ENCODE measurements around the gene SCFD1. TPM values are rescaled to one million over a fixed set of nuclear protein-coding genes. Genes with fewer than 3 reads are reported as not detected.

The SCFD1 gene
- total and polyA plus RNA-seq, 10 of the 15 experiments (the other 5 are each of a cell fraction or from before 2014, with no cell fraction given) = 61.5 to 98.4 (median 82.5) TPM

DNA sequence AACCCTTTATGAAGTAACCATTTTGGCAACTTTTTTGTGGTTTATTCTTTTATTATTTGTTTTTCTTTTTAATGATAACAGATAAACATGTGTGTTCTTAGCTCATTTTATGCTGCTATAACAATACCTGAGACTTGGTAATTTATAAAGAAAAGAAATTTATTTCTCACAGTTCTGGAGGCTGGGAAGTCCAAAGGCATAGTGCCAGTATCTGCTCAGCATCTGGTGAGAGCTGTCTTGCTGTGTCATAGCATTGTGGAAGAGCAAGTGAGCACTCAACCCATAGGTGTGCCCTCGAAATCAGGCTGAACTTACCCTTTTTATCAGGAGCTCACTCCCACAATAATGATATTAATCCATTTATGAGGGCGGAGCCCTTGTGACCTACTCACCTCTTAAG, 8.0 kb upstream of the SCFD1 start:
- Histone ChIP-seq H3K4me1 (ENCODE audit: control insufficient read depth, insufficient read depth, low read length) (peaks cover 8% of the 10 kb centered on the region; the same call in 1 of the 2 replicates), H4K20me1 (ENCODE audit: control insufficient read depth, insufficient read depth) (no peaks in the 10 kb centered on the region), H3K4me2 (ENCODE audit: control insufficient read depth, insufficient read depth) (no peak overlapping the region), H3K4me3 (no peak overlapping the region), H3K36me3 (ENCODE audit: control insufficient read depth in 2 of 2, insufficient read depth in 2 of 2, low read length in 1 of 2) (peaks cover 3 to 7% of the 10 kb centered on the region in 2 experiments; a peak in 3 of 4 replicates), H3K27me3 (replicated peaks in 1 of 2; ENCODE audit: control insufficient read depth in 2 of 2, insufficient read depth in 2 of 2, low read length in 1 of 2) (no peaks in the 10 kb centered on the region), H3K27ac (ENCODE audit: control insufficient read depth, insufficient read depth) (no peak overlapping the region), H2AFZ (ENCODE audit: control insufficient read depth, low read depth, low read length) (no peak overlapping the region), H3K9ac (ENCODE audit: control insufficient read depth, insufficient read depth, low read length) (no peak overlapping the region), H3K79me2 (ENCODE audit: control insufficient read depth, insufficient read depth, low read length) (no peaks in the 10 kb centered on the region), H3K9me3 (replicated peaks; ENCODE audit: control insufficient read depth, insufficient read depth, low read length) (no peaks in the 10 kb centered on the region)
- no peak for DNase-seq (ENCODE audit: low read depth, low spot score)
- no TSS peak for BruUV-seq (replicated peaks)
- ChIA-PET RAD21 (ENCODE audit: unreplicated experiment) (no interaction called here), POLR2A (no interaction called here), CTCF (no interaction called here), SMC1A (ENCODE audit: uncharacterized antibody, unreplicated experiment) (interaction anchor here (0.8 kb wide), 1 partner anchor 24 kb away, joined by 3 read pairs; no protein-coding TSS in a partner anchor)
- intact Hi-C loops (cut with micrococcal nuclease; ENCODE audit: unreplicated experiment) (no loop called here), in situ Hi-C loops (cut with MboI) (no loop called here)
- WGBS (ENCODE audit: insufficient coverage, insufficient replicate concordance, low lambda C conversion rate, missing lambda C conversion rate) = 100% methylated on average over 2 of the region's 2 CpGs
- TF ChIP-seq CBX3 (IDR thresholded peaks at IDR 0.05; ENCODE audit: borderline replicate concordance, low read depth) = no peak
- no peak for TF ChIP-seq NFYA (IDR thresholded peaks at IDR 0.05; ENCODE audit: borderline replicate concordance, low read depth, low read length)
- TF ChIP-seq, protein P1, sequence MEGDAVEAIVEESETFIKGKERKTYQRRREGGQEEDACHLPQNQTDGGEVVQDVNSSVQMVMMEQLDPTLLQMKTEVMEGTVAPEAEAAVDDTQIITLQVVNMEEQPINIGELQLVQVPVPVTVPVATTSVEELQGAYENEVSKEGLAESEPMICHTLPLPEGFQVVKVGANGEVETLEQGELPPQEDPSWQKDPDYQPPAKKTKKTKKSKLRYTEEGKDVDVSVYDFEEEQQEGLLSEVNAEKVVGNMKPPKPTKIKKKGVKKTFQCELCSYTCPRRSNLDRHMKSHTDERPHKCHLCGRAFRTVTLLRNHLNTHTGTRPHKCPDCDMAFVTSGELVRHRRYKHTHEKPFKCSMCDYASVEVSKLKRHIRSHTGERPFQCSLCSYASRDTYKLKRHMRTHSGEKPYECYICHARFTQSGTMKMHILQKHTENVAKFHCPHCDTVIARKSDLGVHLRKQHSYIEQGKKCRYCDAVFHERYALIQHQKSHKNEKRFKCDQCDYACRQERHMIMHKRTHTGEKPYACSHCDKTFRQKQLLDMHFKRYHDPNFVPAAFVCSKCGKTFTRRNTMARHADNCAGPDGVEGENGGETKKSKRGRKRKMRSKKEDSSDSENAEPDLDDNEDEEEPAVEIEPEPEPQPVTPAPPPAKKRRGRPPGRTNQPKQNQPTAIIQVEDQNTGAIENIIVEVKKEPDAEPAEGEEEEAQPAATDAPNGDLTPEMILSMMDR (IDR thresholded peaks at IDR 0.05 in 2 of 3, conservative IDR thresholded peaks at IDR 0.05 in 1 of 3; ENCODE audit: control insufficient read depth in 2 of 3, extremely low read depth in 1 of 3, insufficient read depth in 1 of 3, low read depth in 3 of 3, low read length in 3 of 3) = no peak
- no peak for TF ChIP-seq LARP7 (IDR thresholded peaks at IDR 0.05)
- TF ChIP-seq, protein P2, sequence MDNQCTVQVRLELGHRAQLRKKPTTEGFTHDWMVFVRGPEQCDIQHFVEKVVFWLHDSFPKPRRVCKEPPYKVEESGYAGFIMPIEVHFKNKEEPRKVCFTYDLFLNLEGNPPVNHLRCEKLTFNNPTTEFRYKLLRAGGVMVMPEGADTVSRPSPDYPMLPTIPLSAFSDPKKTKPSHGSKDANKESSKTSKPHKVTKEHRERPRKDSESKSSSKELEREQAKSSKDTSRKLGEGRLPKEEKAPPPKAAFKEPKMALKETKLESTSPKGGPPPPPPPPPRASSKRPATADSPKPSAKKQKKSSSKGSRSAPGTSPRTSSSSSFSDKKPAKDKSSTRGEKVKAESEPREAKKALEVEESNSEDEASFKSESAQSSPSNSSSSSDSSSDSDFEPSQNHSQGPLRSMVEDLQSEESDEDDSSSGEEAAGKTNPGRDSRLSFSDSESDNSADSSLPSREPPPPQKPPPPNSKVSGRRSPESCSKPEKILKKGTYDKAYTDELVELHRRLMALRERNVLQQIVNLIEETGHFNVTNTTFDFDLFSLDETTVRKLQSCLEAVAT (IDR thresholded peaks at IDR 0.05) = no peak
- TF ChIP-seq RUNX3 (IDR thresholded peaks at IDR 0.05; ENCODE audit: low read length) = no peak
- no peak for TF ChIP-seq MYB (IDR thresholded peaks at IDR 0.05; ENCODE audit: borderline replicate concordance, low read depth, low read length)
- no peak for TF ChIP-seq ZNF207 (IDR thresholded peaks at IDR 0.05; ENCODE audit: borderline replicate concordance)
- TF ChIP-seq CHD2 (IDR thresholded peaks at IDR 0.05; ENCODE audit: borderline replicate concordance, low read depth, low read length) = no peak
- no peak for TF ChIP-seq TBL1XR1 (IDR thresholded peaks at IDR 0.05; ENCODE audit: low read depth, low read length)
- TF ChIP-seq, protein P3, sequence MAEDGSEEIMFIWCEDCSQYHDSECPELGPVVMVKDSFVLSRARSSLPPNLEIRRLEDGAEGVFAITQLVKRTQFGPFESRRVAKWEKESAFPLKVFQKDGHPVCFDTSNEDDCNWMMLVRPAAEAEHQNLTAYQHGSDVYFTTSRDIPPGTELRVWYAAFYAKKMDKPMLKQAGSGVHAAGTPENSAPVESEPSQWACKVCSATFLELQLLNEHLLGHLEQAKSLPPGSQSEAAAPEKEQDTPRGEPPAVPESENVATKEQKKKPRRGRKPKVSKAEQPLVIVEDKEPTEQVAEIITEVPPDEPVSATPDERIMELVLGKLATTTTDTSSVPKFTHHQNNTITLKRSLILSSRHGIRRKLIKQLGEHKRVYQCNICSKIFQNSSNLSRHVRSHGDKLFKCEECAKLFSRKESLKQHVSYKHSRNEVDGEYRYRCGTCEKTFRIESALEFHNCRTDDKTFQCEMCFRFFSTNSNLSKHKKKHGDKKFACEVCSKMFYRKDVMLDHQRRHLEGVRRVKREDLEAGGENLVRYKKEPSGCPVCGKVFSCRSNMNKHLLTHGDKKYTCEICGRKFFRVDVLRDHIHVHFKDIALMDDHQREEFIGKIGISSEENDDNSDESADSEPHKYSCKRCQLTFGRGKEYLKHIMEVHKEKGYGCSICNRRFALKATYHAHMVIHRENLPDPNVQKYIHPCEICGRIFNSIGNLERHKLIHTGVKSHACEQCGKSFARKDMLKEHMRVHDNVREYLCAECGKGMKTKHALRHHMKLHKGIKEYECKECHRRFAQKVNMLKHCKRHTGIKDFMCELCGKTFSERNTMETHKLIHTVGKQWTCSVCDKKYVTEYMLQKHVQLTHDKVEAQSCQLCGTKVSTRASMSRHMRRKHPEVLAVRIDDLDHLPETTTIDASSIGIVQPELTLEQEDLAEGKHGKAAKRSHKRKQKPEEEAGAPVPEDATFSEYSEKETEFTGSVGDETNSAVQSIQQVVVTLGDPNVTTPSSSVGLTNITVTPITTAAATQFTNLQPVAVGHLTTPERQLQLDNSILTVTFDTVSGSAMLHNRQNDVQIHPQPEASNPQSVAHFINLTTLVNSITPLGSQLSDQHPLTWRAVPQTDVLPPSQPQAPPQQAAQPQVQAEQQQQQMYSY (CRISPR knock-in tag; IDR thresholded peaks at IDR 0.05) = no peak
- TF ChIP-seq JUNB (IDR thresholded peaks at IDR 0.05) = no peak
- TF ChIP-seq, protein P4, sequence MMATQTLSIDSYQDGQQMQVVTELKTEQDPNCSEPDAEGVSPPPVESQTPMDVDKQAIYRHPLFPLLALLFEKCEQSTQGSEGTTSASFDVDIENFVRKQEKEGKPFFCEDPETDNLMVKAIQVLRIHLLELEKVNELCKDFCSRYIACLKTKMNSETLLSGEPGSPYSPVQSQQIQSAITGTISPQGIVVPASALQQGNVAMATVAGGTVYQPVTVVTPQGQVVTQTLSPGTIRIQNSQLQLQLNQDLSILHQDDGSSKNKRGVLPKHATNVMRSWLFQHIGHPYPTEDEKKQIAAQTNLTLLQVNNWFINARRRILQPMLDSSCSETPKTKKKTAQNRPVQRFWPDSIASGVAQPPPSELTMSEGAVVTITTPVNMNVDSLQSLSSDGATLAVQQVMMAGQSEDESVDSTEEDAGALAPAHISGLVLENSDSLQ (IDR thresholded peaks at IDR 0.05) = no peak
- no peak for TF ChIP-seq IKZF2 (IDR thresholded peaks at IDR 0.05)
- TF ChIP-seq TARDBP (IDR thresholded peaks at IDR 0.05; ENCODE audit: borderline replicate concordance) = no peak
- TF ChIP-seq STAT1 (conservative IDR thresholded peaks at IDR 0.05) = no peak
- TF ChIP-seq POLR2A (IDR thresholded peaks at IDR 0.05; ENCODE audit: low read depth, low read length) = no peak
- TF ChIP-seq SREBF1 (IDR thresholded peaks at IDR 0.05; ENCODE audit: low read length) = no peak
- ATAC-seq = no peak
- no peak for FAIRE-seq
